HEK293T (cell line): Measurements from ENCODE around the gene PRIMPOL.

Source experiments
- BHLHE40 ChIP-seq: fragments of 450-650 bp; IDR thresholded peaks from 2 replicates; pipeline ENCODE4 v1.6.1; 2016; ENCODE audit warnings: mild to moderate bottlenecking, moderate library complexity, borderline replicate concordance
- CTBP1 ChIP-seq: fragments of 450-650 bp; IDR thresholded peaks from 2 replicates; pipeline ENCODE4 v1.6.1; 2016; ENCODE audit warnings: borderline replicate concordance
- ELF4 ChIP-seq: fragments of 450-650 bp; IDR thresholded peaks from 2 replicates; pipeline ENCODE4 v1.6.1; 2017; ENCODE audit warnings: antibody characterized with exemption
- FOXM1 ChIP-seq: fragments of 450-650 bp; IDR thresholded peaks from 2 replicates; pipeline ENCODE4 v1.6.1; 2017; ENCODE audit warnings: mild to moderate bottlenecking, borderline replicate concordance
- HDGF ChIP-seq: fragments of 450-650 bp; IDR thresholded peaks from 2 replicates; pipeline ENCODE4 v1.6.1; 2017; ENCODE audit warnings: antibody characterized with exemption, borderline replicate concordance
- LEF1 ChIP-seq: fragments of 450-650 bp; IDR thresholded peaks from 2 replicates; pipeline ENCODE4 v1.6.1; 2017; ENCODE audit warnings: mild to moderate bottlenecking, borderline replicate concordance
- SUZ12 ChIP-seq: fragments of 450-650 bp; IDR thresholded peaks from 2 replicates; pipeline ENCODE4 v1.6.1; 2016; ENCODE audit warnings: mild to moderate bottlenecking
- TF ChIP-seq, protein P1 (sequence below): fragments of 450-650 bp; IDR thresholded peaks from 2 replicates; pipeline ENCODE4 v1.6.1; 2016

DNA sequence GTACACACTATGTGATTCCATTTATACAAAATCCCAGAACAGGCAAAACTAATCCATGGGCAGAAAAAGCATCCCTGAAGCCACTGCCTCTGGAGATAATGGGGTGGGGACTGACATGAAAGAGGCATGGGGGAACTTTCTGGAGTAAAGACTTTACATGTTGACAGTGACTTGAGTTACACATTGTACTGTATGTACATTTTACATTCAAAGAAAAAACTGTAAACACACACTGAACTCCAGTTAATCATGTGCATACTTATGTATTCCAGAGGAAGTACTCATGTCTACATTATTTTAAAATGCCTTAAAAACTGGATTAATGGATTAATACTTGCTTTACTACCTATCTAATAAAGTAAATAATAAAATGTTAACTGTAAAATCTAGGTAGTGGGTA is 62.8 kb downstream of the PRIMPOL start:
- TF ChIP-seq ELF4 (no peak), CTBP1 (no peak), BHLHE40 (no peak), SUZ12 (no peak), FOXM1 (no peak), HDGF (no peak), LEF1 (no peak)
- TF ChIP-seq, protein P1, sequence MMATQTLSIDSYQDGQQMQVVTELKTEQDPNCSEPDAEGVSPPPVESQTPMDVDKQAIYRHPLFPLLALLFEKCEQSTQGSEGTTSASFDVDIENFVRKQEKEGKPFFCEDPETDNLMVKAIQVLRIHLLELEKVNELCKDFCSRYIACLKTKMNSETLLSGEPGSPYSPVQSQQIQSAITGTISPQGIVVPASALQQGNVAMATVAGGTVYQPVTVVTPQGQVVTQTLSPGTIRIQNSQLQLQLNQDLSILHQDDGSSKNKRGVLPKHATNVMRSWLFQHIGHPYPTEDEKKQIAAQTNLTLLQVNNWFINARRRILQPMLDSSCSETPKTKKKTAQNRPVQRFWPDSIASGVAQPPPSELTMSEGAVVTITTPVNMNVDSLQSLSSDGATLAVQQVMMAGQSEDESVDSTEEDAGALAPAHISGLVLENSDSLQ, result no peak
